CD8-positive, alpha-beta memory T cell (primary cell): Measurements from ENCODE around the gene MAEA. TPM values are rescaled to one million over a fixed set of nuclear protein-coding genes. Genes with fewer than 3 reads are reported as not detected.
"Not testable (repeated sequence)": the region's sequence is repeated elsewhere in the genome, so short reads cannot be mapped to it uniquely, and the experiment has no call there.

Source experiments
- CTCF ChIA-PET: fragments of 350-600 bp; sonication (Branson Sonifier 250); formaldehyde crosslinking; loops from one replicate; lab custom pipeline; 2021; ENCODE audit warnings: antibody characterized with exemption; lab: Charles Lee
- POLR2A ChIA-PET: fragments of 350-600 bp; sonication (Branson Sonifier 250); formaldehyde crosslinking; loops from one replicate; lab custom pipeline; 2021; ENCODE audit warnings: antibody characterized with exemption; lab: Charles Lee
- DNase-seq, 5 donors: peaks; one replicate each; pipeline versions ENCODE4 v3.0.0 to v3.0.0-alpha.2; 2020 to 2022; ENCODE audit warnings: mixed read lengths in 1 of 5
- H3K27ac ChIP-seq: one replicate; pipeline ENCODE4 v1.7.0; 2013; ENCODE audit warnings: low read depth, mild to moderate bottlenecking, low read length, moderate library complexity
- H3K27me3 ChIP-seq: 2 replicates; pipeline ENCODE4 v1.7.0; 2013; ENCODE audit warnings: low read length, mild to moderate bottlenecking; ENCODE audit not compliant: insufficient read depth, poor library complexity, severe bottlenecking
- H3K36me3 ChIP-seq: 2 replicates; pipeline ENCODE4 v1.7.0; 2013; ENCODE audit warnings: mild to moderate bottlenecking, low read length, moderate library complexity; ENCODE audit not compliant: insufficient read depth
- H3K4me1 ChIP-seq: 2 replicates; pipeline ENCODE4 v1.7.0; 2013; ENCODE audit warnings: mild to moderate bottlenecking, low read length, moderate library complexity; ENCODE audit not compliant: insufficient read depth
- H3K4me3 ChIP-seq: 2 replicates; pipeline ENCODE4 v1.7.0; 2013; ENCODE audit warnings: mild to moderate bottlenecking, low read length
- H3K9me3 ChIP-seq: 2 replicates; pipeline ENCODE4 v1.7.0; 2013; ENCODE audit warnings: mild to moderate bottlenecking, low read length
- H3K27ac Mint-ChIP-seq, 8 donors: one replicate each; pipeline ENCODE4 v1.8.0; 2020 to 2021; ENCODE audit warnings: mixed read lengths in 8 of 8, mild to moderate bottlenecking in 6 of 8, inconsistent platforms in 3 of 8, moderate library complexity in 3 of 8
- H3K27me3 Mint-ChIP-seq, 2 donors: one replicate each; pipeline ENCODE4 v1.8.0; 2020 to 2021; ENCODE audit warnings: mixed read lengths in 2 of 2, mild to moderate bottlenecking in 1 of 2, moderate library complexity in 1 of 2
- H3K36me3 Mint-ChIP-seq, 3 donors: one replicate each; pipeline ENCODE4 v1.8.0; 2020 to 2021; ENCODE audit warnings: mixed read lengths in 3 of 3, inconsistent platforms in 1 of 3, mild to moderate bottlenecking in 1 of 3
- H3K4me1 Mint-ChIP-seq, 3 donors: one replicate each; pipeline ENCODE4 v1.8.0; 2020 to 2021; ENCODE audit warnings: mixed read lengths in 3 of 3, inconsistent platforms in 1 of 3, mild to moderate bottlenecking in 1 of 3
- H3K4me3 Mint-ChIP-seq, 7 donors: one replicate each; pipeline ENCODE4 v1.8.0; 2020 to 2021; ENCODE audit warnings: mixed read lengths in 7 of 7, mild to moderate bottlenecking in 6 of 7, moderate library complexity in 4 of 7, inconsistent platforms in 2 of 7
- H3K9me3 Mint-ChIP-seq, 5 donors: one replicate each; pipeline ENCODE4 v1.8.0; 2020 to 2022; ENCODE audit warnings: mixed read lengths in 5 of 5, mild to moderate bottlenecking in 3 of 5, moderate library complexity in 2 of 5, inconsistent platforms in 1 of 5
- polyA plus RNA-seq: library from polyadenylated mRNA; unstranded; fragments of 300-500 nt; fragmentation: Illumina TruSeq; gene quantifications from one replicate; pipeline ENCODE4 v1.2.3, GENCODE V29; 2021
- total RNA-seq, 2 experiments: library from RNA; stranded (reverse); gene quantifications; one replicate each; pipeline ENCODE4 v1.2.3, GENCODE V29; 2021

Gene MAEA
- total and polyA plus RNA-seq, 3 experiments from 2014 or later: 59.4 to 75.3 (median 63.8) TPM

DNA sequence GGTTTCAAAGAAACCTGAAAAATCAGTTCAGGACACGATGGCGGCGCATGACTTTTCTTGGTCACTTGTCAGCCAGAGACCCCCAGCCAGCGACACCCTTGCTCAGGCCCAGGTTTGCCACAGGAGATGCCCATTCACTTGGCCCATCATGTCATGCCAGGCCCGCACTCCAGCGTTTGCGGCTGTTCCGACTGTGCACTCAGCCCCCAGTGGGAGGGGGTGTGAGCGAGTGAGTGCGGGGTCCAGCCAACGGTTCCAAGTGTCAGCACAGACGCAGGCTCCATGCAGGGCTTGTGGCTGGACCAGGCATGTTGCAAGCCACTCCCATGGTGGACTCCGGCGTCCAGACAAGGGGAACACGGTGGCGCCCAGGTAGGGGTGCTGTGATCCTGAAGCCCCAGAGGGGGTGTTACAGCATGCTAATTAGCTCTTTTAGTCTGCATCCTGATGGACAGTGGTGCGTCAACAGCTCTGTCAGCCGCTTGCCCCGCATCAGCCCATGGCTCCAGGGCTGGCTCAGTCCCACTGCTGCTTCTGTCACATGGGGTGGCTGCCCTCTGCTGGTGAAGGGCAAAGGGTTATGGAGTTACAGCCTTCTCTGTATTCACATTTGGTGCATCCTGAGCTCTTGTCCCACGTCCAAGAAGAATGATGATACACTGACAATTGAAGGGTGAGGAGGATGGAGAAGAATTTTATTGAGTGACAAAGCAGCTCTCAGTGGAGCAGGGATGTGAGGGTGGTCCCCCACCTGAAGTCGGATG, 3.7 kb upstream of the MAEA start:
- no peaks in the 10 kb centered on the region for H3K9me3 ChIP-seq
- peaks cover 6 to 17% (median 14%) of the 10 kb centered on the region in 3 donors for H3K4me1 Mint-ChIP-seq
- H3K4me3 Mint-ChIP-seq: peak overlapping the region in 2 of 7 donors; percentile 27 to 28
- H3K36me3 Mint-ChIP-seq: peaks cover 0 to 4% (median 0%) of the 10 kb centered on the region in 3 donors
- no peak overlapping the region for H3K4me3 ChIP-seq
- peaks cover 4 to 5% of the 10 kb centered on the region in 2 donors for H3K27me3 Mint-ChIP-seq
- no peak overlapping the region for H3K27ac ChIP-seq
- no peaks in the 10 kb centered on the region for H3K36me3 ChIP-seq
- no peaks in the 10 kb centered on the region for H3K27me3 ChIP-seq
- no peaks in the 10 kb centered on the region for H3K9me3 Mint-ChIP-seq
- H3K27ac Mint-ChIP-seq: peak overlapping the region in 3 of 8 donors; percentile 3 to 63 (median 51)
- peak in 3 of 5 donors; percentile 19 to 63 (median 24) for DNase-seq
- ChIA-PET POLR2A (interaction anchor here (0.7 kb wide), 1 partner anchor 26 kb away, joined by 3 read pairs; no protein-coding TSS in a partner anchor), CTCF (interaction anchor here (1.1 to 1.6 kb wide), 5 partner anchors 13 to 319 kb away, joined by 3 to 6 read pairs (median 4); no protein-coding TSS in a partner anchor)
- peaks cover 8% of the 10 kb centered on the region for H3K4me1 ChIP-seq

- H3K4me3 Mint-ChIP-seq: peak overlapping the region; percentile 75 to 99 (median 85)
- peaks cover 0 to 13% (median 0%) of the 10 kb centered on the region in 3 donors for H3K36me3 Mint-ChIP-seq
- Histone ChIP-seq H3K4me3 (no peak overlapping the region), H3K27me3 (no peaks in the 10 kb centered on the region), H3K36me3 (no peaks in the 10 kb centered on the region), H3K9me3 (no peaks in the 10 kb centered on the region), H3K4me1 (peaks cover 32% of the 10 kb centered on the region), H3K27ac (peak overlapping the region; percentile 80)
- peaks cover 26 to 40% (median 40%) of the 10 kb centered on the region in 3 donors for H3K4me1 Mint-ChIP-seq
- no peak for DNase-seq
- peaks cover 0 to 4% of the 10 kb centered on the region in 2 donors for H3K27me3 Mint-ChIP-seq
- ChIA-PET CTCF (interaction anchor here (0.7 to 1.8 kb wide), 5 partner anchors 8 to 158 kb away, joined by 3 to 12 read pairs (median 5); partner anchors contain the start of gene UVSSA), POLR2A (interaction anchor here (0.6 to 2.4 kb wide), 5 partner anchors 21 to 58 kb away, joined by 3 to 15 read pairs (median 11); partner anchors contain the start of genes CTBP1 and UVSSA)
- peak overlapping the region; percentile 82 to 98 (median 90) for H3K27ac Mint-ChIP-seq
- H3K9me3 Mint-ChIP-seq: no peaks in the 10 kb centered on the region
These were observed 905 bp upstream of the MAEA start for GRCh38 chr4:1288786-1289185.

DNA sequence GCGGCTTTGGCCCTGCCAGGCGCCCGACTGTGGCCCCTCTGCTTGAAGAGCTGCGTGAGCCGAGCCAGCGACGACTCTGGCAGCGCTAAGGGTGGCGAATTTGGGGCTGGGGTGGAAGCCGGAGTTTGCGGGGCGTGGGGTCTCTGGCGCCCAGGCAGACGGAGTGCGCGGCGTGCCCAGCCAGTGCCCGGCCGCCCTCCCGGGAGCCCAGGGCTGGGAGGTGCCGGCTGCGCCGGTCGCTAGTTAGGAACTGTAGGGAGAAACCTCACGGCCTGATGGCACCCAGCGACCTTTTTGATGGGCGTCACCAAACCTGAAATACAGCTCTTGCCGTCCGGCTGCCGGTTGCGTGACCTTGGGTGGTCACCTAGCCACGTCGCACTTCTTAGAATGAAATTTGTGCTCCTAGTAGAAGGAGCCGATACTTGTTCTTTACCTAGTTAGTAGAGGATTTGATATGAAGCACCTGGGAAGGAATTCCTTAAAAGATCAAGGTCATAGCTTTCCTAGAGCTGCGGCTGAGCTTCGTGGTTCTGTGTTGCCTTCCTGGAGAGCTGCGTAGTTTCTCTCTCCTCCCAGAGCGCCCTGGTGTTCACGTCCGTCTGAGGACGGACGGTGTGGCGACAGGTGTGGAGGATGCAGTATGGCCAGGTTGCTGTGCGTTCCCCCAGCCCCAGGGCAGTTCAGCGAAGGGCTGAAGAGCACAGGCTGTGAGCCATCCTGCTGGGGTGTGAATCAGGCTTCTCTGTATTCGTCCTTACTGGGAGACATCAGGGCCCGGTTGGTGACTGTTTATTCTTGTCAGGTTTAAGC, 680 bp downstream of the MAEA start:
- ChIA-PET POLR2A (interaction anchor here (0.9 to 2.4 kb wide), 5 partner anchors 20 to 88 kb away, joined by 3 to 15 read pairs (median 11); partner anchors contain the start of genes CTBP1 and UVSSA), CTCF (interaction anchor here (1.0 to 1.8 kb wide), 5 partner anchors 20 to 315 kb away, joined by 3 to 12 read pairs (median 5); partner anchors contain the start of gene UVSSA)
- peak overlapping the region; percentile 91 to 98 (median 95) for H3K27ac Mint-ChIP-seq
- peak in 1 of 5 donors; percentile 20 for DNase-seq
- peak overlapping the region; percentile 89 to 99 (median 92) for H3K4me3 Mint-ChIP-seq
- Histone ChIP-seq H3K4me3 (peak overlapping the region; percentile 88), H3K27me3 (no peaks in the 10 kb centered on the region), H3K4me1 (peaks cover 45% of the 10 kb centered on the region), H3K27ac (peak overlapping the region; percentile 80), H3K9me3 (no peaks in the 10 kb centered on the region), H3K36me3 (no peaks in the 10 kb centered on the region)
- no peaks in the 10 kb centered on the region for H3K9me3 Mint-ChIP-seq
- peaks cover 36 to 55% (median 50%) of the 10 kb centered on the region in 3 donors for H3K4me1 Mint-ChIP-seq
- H3K27me3 Mint-ChIP-seq: peaks cover 0 to 4% of the 10 kb centered on the region in 2 donors
- H3K36me3 Mint-ChIP-seq: peaks cover 0 to 15% (median 0%) of the 10 kb centered on the region in 3 donors

GRCh38 chr4:1291091-1291490, 1.4 kb downstream of the MAEA start:
- ChIA-PET POLR2A (interaction anchor here (2.3 to 2.4 kb wide), 2 partner anchors 19 to 42 kb away, joined by 11 to 15 read pairs; partner anchors contain the start of gene CTBP1), CTCF (interaction anchor here (1.6 kb wide), 1 partner anchor 315 kb away, joined by 5 read pairs; no protein-coding TSS in a partner anchor)
- Histone ChIP-seq H3K36me3 (no peaks in the 10 kb centered on the region), H3K27me3 (no peaks in the 10 kb centered on the region), H3K9me3 (no peaks in the 10 kb centered on the region), H3K27ac (peak overlapping the region; percentile 80), H3K4me1 (peaks cover 45% of the 10 kb centered on the region), H3K4me3 (peak overlapping the region; percentile 88)
- H3K4me1 Mint-ChIP-seq: peaks cover 35 to 56% (median 51%) of the 10 kb centered on the region in 3 donors
- peaks cover 0 to 4% of the 10 kb centered on the region in 2 donors for H3K27me3 Mint-ChIP-seq
- H3K27ac Mint-ChIP-seq: peak overlapping the region; percentile 91 to 98 (median 95)
- peak overlapping the region; percentile 89 to 99 (median 92) for H3K4me3 Mint-ChIP-seq
- no peaks in the 10 kb centered on the region for H3K9me3 Mint-ChIP-seq
- peaks cover 0 to 15% (median 0%) of the 10 kb centered on the region in 3 donors for H3K36me3 Mint-ChIP-seq
- no peak for DNase-seq

DNA sequence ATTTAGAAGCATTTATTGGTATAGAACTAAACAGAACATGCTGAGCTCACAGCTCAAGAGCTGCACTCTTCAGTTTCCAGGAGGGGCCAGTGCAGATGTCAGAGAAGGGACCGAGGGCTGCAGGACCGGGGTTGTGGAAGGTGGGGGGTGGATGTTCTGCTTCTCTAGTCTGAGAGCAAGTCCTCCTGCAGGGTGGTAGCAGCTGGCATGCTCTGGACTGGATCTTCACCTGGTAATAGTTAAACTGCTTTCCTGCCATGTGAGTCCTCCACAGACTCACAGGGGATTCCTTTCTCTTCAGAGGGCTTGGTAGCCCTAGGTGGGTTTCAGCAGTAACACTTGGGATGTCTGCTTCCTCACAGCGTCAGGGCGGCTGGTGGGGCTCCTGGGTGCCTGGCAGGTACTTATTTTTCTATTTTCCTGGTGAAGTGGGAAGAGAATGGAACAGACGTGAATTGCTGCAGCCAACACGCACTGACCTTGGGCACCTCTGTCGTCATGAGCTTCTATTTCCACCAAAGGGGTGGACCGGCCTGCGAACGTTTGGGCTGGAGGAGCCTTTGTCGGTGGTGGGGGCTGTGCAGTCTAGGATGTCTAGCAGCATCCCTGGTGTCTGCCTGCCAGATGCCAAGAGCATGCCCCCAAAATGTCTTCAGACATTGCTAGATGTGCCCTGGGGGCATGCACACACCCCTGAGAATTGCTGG, 2.5 kb downstream of the MAEA start:
- Histone ChIP-seq H3K36me3 (no peaks in the 10 kb centered on the region), H3K9me3 (no peaks in the 10 kb centered on the region), H3K27me3 (no peaks in the 10 kb centered on the region), H3K27ac (no peak overlapping the region), H3K4me1 (peaks cover 45% of the 10 kb centered on the region), H3K4me3 (no peak overlapping the region)
- H3K27me3 Mint-ChIP-seq: no peaks in the 10 kb centered on the region
- H3K4me3 Mint-ChIP-seq: peak overlapping the region; percentile 89 to 99 (median 92)
- CTCF ChIA-PET: no interaction called here
- DNase-seq: no peak
- no peaks in the 10 kb centered on the region for H3K9me3 Mint-ChIP-seq
- POLR2A ChIA-PET: no interaction called here
- peak overlapping the region; percentile 14 to 98 (median 94) for H3K27ac Mint-ChIP-seq
- peaks cover 40 to 65% (median 57%) of the 10 kb centered on the region in 3 donors for H3K4me1 Mint-ChIP-seq
- H3K36me3 Mint-ChIP-seq: peaks cover 0 to 24% (median 0%) of the 10 kb centered on the region in 3 donors

- H3K9me3 ChIP-seq, H3K36me3 ChIP-seq, H3K27ac ChIP-seq, H3K9me3 Mint-ChIP-seq, H3K4me3 ChIP-seq, DNase-seq, CTCF ChIA-PET, H3K27me3 ChIP-seq, POLR2A ChIA-PET, H3K27me3 Mint-ChIP-seq: not testable (repeated sequence)
- H3K4me1 ChIP-seq: peaks cover 45% of the 10 kb centered on the region
- Mint-ChIP-seq H3K27ac (peak overlapping the region in 6 of 8 donors; percentile 14 to 98 (median 94)), H3K4me1 (peaks cover 44 to 69% (median 60%) of the 10 kb centered on the region in 3 donors), H3K36me3 (peaks cover 0 to 29% (median 0%) of the 10 kb centered on the region in 3 donors), H3K4me3 (peak overlapping the region in 4 of 7 donors; percentile 29 to 89 (median 55))
These were observed 3.0 kb downstream of the MAEA start for GRCh38 chr4:1292703-1293011.

DNA sequence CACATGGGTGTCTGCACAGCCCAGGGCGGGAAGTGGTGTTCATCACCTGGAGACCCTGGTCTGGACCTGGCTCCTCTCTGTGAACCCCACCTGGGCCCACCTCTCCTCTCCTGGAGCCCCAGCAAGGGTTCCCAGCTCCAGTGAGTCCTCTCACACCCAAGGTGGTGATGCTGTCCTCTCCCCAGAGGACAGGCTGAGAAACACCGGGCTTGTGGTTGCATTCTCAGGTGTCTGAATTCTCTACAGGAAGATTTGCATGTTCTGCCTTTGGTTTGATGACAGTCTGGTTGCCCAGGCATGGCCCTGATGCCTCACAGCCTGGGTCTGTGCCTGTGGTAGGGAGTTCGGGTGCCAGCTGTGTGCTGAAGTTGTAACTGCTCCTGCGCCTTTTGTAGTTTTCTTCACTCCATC, 3.8 kb downstream of the MAEA start:
- no peak for DNase-seq
- Mint-ChIP-seq H3K27ac (peak overlapping the region in 5 of 8 donors; percentile 38 to 89 (median 75)), H3K36me3 (peaks cover 0 to 38% (median 0%) of the 10 kb centered on the region in 3 donors), H3K4me3 (peak overlapping the region in 4 of 7 donors; percentile 32 to 78 (median 56)), H3K9me3 (no peaks in the 10 kb centered on the region), H3K4me1 (peaks cover 51 to 74% (median 64%) of the 10 kb centered on the region in 3 donors), H3K27me3 (peaks cover 0 to under 1% of the 10 kb centered on the region in 2 donors)
- H3K4me1 ChIP-seq: peaks cover 45% of the 10 kb centered on the region
- ChIA-PET POLR2A (no interaction called here), CTCF (no interaction called here)
- no peak overlapping the region for H3K27ac ChIP-seq
- H3K4me3 ChIP-seq: no peak overlapping the region
- no peaks in the 10 kb centered on the region for H3K9me3 ChIP-seq
- no peaks in the 10 kb centered on the region for H3K27me3 ChIP-seq
- peaks cover 5% of the 10 kb centered on the region for H3K36me3 ChIP-seq
